H54 (cell line): ENCODE results near the gene KATNAL2.
"Not testable (repeated sequence)": the region's sequence is repeated elsewhere in the genome, so short reads cannot be mapped to it uniquely, and the experiment has no call there.

ENCODE experiments used
- DNase-seq: peaks from one replicate; pipeline ENCODE4 v3.0.0; 2011; ENCODE audit warnings: low spot score, mixed read lengths; ENCODE audit not compliant: insufficient read length
- FAIRE-seq: peaks from 3 replicates; lab custom pipeline; 2011; peaks lifted over from hg19 to GRCh38; lab: Jason Lieb, UNC
- POLR2A ChIP-seq: IDR thresholded peaks from 2 replicates; pipeline ENCODE4 v1.6.1; 2011; ENCODE audit warnings: low read depth, mild to moderate bottlenecking, low read length

KATNAL2 gene

DNA sequence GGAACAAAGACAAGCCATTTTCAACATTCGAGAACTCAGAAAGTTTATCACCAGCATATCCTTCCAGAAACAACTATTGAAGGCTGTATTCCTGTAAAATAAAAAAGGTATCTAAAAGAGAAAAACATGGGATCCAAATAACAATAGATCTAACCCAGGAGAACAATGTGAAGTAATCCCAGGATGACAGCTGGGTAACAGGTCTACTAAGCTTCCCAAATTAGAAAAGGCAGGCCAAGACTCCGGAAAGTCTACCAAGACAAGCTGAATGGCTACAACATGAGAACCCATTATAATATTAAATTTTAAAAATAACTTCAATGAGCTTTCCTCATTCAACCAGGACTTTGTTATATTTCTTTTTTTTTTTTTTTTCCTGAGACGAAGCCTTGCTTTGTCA lies 6.5 kb upstream of the KATNAL2 start:
- no peak for TF ChIP-seq POLR2A
- FAIRE-seq, result no peak
- DNase-seq, result no peak

DNA sequence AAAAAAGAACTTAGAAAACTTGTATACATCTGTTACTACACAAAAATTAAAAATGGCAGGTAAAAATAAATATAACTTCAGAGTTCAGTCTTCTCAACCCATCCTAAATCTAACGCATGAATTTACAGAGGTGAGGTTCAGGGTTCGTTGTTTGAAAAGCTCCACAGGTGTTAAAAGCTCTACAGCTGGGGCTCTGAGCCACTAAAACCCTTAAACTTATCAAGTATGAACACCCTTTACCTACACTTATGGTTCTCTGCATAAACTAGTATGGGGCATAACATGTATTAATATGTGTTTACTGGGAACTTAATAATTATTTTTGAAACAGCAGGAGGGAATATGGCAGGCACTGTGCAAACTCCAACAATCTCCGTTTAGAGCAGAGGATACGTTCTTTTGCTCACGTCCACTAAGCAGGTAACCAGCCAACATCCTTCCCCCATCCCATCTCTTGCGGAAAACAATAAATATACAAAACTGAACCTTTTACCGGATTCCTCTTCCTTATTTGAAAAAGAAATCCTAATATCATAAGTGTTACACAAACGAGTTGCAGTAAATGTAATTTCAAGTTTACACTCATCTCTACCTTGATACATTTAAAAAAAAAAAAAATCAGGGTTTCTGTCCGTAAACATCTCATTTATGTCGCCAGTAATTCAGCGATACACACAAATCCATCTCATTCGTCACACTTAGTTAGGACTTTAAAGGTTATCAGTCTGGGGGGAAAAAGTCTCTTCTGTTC lies 1.4 kb upstream of the KATNAL2 start:
- DNase-seq, result no peak
- no peak for TF ChIP-seq POLR2A
- no peak for FAIRE-seq

DNA sequence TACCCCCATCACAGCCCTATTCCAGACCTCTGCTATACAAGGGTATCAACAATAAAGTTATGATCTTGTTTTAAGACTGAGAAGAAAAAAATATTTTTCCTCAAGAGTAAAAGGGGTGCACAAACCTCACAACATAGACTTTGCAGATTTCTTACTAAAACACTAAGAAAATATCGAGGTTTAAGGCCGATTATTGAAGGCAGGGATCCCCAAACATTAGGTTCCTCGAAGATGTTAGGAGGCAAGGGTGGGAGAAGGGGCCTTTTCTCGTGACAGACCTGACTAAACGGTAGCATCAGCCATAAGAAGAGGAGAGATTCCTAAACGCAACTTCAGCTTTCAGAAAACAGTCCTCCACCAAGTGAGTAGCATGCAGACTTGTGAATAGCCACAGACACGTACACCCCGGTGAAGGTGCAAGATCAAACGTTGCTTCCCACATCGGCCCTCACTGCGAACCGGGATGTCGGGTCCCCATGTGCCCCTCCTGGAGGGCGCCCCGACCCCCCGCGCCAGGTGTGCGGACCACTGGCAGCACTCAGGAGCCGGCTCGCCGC lies 773 bp upstream of the KATNAL2 start:
- TF ChIP-seq POLR2A, result no peak
- FAIRE-seq (no peak), DNase-seq (peak; percentile 23)

DNA sequence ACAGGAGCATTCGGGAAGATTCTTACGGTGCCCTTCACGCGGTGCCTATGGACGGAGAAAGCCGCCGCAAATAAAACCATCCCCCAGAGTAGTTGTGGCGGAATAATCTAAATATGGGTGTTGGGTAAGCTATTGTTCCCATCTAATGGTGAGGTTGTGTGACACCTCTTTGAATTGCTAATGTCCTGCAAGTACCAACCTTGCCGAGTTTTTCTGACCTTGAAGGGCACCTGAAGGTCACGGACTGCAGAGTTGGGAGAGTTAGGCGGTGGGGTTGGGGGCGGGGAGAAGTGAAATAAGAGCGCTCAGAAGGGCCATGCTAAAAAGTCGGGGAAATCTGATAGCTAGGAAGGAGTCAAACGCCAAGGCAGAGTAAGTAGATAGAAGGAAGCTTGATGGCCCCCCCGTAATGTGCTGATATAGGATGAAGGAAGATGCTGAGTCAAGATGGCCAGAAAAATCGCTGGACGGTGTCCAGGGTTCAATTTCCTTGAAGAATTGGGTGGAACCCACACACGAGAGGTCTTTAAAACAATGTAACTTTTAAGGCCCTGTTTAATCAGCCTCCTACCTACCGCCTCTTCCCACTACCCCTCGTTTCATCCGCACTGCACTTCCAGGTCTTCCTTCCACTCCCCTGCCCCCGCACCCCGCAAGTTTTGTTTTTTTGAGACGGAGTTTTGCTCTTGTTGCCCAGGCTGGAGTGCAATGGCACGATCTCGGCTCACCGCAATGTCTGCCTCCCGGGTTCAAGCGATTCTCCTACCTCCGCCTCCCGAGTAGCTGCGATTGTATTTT lies 600 bp downstream of the KATNAL2 start:
- no peak for TF ChIP-seq POLR2A
- FAIRE-seq (no peak), DNase-seq (no peak)

DNA sequence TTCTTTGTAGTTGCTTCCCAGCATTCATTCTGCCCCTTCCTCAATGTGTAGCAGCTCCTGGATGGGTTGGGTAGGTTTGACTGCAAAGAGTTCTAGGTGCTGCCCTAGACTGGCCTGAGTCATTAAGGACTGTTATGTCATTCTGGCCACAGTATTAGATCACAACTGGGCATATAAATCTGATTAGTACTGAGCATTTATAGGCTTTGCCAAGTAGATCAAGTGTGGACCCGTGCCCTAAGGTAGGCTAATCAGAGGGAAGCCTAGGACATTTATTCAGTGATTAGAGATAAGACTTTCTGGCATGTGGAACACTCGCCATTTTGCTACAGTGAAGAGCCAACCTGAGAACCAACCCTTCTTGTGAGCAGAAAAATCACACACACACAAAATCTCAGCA lies 2.7 kb downstream of the KATNAL2 start:
- no peak for DNase-seq
- no peak for TF ChIP-seq POLR2A
- FAIRE-seq, result no peak

DNA sequence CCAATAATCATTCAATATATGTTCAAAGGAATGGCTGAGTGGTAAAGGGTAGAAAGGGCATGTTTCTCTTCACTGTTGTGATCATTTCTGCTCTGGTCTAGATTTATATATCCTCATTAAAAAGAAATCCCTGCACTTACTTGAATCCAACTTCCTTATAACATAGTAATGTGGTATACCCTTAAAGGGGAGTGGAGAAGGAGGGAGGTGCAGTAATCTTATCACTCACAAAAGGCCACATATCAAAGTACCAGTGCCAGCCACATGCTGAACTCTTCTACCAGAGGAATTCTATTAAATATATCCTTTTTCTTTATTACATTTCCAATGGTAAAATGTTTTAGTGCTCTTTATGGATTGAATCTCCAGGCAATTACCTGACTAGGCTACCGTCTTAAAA lies 3.3 kb downstream of the KATNAL2 start:
- no peak for TF ChIP-seq POLR2A
- FAIRE-seq, result no peak
- no peak for DNase-seq

DNA sequence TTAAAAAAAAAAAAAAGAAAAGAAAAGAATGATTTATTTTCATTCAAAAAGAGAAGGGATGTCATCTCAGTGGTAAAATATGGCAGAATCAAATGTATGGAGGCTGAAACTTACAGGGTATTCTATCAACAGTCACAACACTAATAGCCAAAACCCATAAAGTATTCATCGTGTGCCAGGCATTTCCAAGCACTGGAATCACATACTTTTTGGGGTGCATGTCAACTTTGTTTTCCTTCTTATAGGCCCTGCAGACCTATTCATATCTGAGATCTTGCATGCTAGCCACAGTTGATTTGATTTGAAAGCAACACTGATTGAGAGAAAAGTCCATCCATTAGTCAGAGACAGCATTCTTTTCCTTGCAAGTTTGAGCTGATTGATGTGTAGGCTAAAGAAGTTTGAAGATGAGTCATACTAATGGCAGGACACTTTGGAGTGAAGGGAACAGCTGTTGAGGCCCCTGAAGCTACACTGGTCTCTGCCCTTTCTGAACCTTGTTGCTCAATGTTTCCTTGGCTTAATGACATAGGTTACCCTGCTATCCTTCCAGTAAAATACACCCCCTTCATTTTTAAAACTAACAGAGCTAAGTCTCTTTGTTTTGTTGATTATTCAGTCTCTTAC lies 22.0 kb downstream of the KATNAL2 start:
- DNase-seq (peak; percentile 26), FAIRE-seq (peak; percentile 87)
- TF ChIP-seq POLR2A, result no peak

DNA sequence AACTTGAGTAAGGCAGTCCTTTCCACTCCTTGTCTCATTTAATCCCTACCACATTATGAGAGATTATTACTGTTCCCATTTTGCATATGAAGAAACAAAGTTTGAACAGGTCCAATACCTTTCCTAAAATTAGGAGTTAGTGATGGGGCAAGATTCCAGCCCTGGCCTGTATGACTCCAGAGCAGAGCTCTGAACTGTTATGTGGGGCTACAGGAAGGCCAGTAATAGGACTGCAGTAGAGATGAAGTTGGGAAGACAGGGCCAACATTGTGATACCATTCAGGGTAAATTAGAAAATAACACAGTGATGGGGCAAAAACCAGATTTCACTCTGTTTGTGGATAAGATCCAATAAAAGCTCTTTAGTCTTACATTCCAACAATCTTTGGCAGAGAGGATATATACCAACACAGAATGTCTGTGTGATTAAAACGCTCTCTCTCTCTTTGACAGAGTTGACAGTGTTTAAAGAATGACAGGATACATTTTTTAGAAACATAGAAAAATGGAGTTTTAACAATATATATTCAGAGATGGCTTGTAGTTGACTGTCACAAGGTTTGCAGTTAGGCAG lies 22.7 kb downstream of the KATNAL2 start:
- no peak for DNase-seq
- TF ChIP-seq POLR2A, result no peak
- no peak for FAIRE-seq

DNA sequence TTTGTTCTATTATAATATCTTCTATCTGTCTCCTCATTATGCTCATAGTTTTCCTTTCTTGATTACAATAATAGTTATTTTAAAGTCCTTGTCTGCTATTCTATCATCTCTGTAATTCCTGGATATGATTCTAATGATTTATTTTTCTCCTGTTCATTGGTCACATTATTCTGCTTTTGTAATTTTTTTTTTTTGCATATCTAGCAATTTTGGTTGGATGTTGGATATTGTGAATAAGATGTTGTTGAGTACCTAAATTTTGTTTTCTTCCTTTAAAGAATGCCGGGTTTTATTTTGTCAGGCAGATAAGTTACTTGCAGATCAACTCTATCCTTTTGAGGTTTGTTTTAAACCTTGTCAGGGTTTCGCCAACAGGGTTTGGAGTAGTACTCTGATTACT lies 25.2 kb downstream of the KATNAL2 start:
- FAIRE-seq (no peak), DNase-seq (no peak)
- no peak for TF ChIP-seq POLR2A

DNA sequence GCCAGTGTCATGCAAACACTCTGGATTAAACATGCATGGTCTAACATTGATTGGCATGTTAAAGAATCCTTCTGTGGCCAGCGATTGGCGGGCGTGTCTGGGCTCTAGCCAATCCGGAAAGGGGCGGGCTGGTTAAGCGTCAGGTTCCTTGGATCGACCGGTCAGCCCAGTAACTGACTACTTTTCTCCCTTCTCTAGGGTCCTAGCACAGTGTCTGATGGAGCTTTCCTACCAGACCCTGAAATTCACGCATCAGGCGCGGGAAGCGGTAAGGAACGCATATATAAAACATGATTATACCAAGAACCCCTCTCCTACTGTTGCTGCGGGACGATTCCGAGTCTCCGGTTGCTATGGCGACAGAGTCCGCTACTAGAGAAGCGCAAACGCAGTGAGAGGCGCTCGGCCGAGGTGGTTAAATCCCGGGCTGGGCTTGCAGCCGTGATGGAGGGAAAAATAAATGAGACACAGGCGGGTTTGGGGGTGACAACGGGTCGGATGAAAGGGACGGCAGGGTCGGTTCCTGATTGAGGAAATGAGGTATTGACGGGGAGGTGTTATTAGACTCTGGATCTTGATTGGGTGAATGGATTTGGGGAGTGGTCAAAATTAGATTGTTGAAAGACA lies 29.4 kb downstream of the KATNAL2 start:
- no peak for DNase-seq
- TF ChIP-seq POLR2A, result no peak
- no peak for FAIRE-seq

DNA sequence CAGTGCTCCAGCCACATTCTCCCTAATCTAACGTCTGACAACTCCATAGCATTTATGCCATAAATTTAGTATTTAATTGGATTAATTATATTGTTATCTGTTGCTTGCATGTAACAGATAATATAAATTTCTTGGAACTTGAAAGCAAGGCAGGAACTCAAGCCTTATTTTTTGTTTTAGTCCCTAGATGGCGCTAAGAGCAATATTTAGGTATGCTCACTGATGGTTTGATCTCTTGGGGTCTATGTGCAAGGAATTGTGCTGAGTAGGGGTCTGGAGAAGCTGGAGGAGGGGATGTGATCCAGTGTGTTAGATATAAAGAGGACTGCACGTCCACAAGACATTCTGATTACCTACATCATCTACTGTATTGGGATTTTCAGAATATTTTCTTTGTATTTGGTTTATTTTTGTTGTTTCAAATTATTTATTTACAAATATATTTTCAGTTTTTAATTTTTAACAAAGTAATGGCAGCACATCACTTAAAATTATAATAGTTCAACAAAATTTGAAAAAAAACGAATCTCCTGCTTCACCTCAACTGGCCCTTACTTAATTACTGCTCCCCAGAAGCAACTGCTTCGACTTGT lies 32.8 kb downstream of the KATNAL2 start:
- DNase-seq (no peak), FAIRE-seq (no peak)
- no peak for TF ChIP-seq POLR2A

DNA sequence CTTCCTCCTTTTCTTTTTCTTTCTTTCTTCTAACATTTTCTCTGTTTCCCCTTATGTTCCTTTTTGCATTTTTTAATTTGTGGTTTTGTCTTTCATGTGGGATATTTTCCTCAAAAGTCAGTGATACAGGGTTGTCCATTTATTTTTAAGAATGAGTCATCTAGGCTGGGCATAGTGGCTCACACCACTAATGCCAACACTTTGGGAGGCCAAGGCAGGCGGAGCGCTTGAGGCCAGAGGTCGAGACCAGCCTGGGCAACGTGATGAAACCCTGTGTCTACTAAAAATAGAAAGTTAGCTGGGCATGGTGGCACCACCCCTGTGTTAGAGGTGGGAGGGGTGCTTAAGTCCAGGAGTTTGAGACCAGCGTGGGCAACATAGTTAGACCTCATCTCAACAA lies 35.8 kb downstream of the KATNAL2 start:
- DNase-seq, result no peak
- TF ChIP-seq POLR2A, result no peak
- no peak for FAIRE-seq

DNA sequence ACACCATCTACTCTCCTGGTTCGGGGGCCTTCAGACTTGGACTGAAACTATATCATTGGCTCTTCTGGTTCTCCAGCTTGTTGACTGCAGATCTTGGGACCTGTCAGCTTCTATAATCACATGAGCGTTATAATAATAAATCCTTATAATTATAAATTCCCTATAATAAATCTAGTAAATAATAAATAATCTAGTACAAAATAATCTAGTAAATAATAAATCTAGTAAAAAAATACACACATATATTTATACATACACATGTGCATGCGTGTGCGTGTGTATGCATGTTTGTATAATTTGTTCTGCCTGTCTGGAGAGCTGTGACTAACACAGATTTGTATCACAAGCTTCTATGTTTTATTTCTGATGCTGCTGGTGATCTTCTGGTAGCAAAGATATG lies 40.8 kb downstream of the KATNAL2 start:
- TF ChIP-seq POLR2A, result no peak
- FAIRE-seq (no peak), DNase-seq (no peak)

DNA sequence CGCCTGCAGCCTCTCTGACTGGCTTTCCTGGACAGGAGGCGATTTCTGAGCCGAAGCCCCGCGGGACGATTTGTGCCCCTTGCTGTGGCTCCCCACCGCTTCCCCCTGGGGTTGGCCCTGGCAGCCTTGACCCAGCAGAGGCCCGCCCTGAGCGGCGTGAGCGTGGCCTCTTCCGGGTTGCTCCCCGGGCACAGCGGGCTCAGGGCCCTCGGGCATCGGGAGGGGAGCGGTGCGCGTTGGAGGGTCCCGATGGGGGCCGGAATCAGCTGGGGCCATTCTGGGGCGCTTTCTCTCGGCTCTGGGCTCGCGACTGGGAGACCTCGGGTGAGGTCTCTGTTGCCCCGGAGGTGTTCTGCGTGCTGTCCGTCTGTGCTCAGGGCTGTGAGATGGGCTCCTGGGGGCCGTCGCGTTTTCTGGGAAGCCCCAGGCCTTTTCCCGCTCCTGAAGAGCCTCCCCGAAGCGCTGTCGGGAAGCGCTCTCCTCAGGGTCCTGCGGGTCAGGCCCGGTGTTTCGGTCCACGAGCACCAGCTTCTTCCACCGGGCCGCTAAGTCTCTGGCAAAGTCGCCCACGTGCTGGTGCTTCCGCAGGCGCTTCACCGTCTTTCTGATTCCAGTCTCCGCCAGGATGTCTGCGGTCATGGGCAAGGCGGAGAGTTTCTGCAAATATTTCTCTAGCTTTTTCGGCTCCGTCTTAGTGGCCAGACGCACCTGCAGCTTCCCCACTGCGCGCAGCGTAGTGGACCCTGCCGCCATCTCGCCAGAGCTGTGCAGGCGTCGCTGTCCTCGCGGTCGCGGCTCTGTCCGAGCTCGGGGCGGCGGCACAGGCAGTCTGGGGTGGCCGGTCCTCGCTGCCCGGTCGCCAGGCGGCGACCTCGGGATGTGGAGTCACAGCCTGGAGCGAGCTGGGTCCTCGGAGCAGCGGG lies 46.5 kb downstream of the KATNAL2 start:
- not testable (repeated sequence) for FAIRE-seq, DNase-seq

DNA sequence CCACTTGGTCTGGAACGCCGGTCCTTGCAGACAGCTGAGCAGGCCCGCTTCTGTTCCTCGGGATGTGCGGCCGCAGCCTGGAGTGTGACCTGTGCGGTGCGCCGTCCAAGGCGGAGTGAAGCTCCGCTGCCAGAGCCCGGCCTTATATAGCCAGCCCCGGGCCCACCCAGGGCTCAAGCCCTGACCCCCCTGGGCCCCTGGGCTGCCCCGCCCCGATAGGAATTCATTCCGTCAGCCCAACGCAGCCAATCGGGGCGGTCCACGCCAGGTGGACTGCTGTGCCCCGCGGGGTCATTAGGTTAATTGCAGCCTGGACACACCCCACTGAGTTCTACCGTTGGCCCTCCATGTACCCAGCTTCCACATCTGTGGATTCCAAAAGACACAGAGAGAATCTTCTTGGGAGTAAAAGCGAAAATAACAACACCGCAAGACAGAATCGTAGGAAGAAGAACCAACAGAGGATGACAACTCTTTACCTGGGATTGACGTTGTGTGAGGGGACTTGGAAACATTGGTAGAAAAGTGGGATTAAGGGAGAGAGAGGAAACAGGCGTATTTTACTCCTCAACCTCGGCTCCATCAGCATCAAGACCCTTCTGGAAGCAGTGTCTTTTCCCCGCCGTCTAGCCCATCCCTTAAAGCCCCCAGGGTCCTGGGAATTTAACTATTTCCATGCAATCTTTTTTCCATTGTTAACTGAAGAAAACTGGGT lies 47.3 kb downstream of the KATNAL2 start:
- FAIRE-seq, DNase-seq: not testable (repeated sequence)

DNA sequence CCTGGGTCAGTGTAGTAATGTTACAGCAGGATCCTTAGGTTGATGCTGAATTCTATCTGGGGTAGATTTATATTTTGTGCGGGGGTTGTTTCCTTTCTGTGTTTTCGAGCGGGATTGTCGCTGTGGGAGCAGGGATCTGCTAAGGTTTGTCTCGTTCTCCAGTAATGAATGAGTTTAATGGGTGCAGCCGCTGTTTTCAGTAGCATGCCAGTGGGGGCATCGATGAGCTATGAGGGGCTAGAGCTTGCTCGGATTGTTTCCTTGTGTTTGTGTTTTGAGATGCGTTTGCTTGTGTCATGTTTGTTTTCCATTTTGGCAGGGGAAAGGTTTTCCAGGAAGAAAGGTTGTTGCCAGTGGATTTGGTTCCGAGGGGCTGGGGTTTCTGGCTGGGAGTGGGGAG lies 48.9 kb downstream of the KATNAL2 start:
- FAIRE-seq, DNase-seq: not testable (repeated sequence)
